Measurements from ENCODE around the gene CYP20A1.
A peak's percentile ranks its signal among the peaks of the same experiment; 100 is the strongest.
"Not testable (repeated sequence)": the region's sequence is repeated elsewhere in the genome, so short reads cannot be mapped to it uniquely, and the experiment has no call there.

CYP20A1 gene

GRCh38 chr2:203238704-203239526, at the start of gene CYP20A1 (continued):
- TF ChIP-seq ZNF223 (tag by site-specific recombination; IDR thresholded peaks at IDR 0.05) (0 out of 2 replicates have a peak, but pooled peaks have one; percentile 5), ZNF335 (tag by site-specific recombination; conservative IDR thresholded peaks at IDR 0.05) (peak; percentile 93), PRDM1 (tag by site-specific recombination; IDR thresholded peaks at IDR 0.05) (no peak), ZNF266 (tag by site-specific recombination; IDR thresholded peaks at IDR 0.05; ENCODE audit: low read depth) (no peak), ZNF514 (tag by site-specific recombination; IDR thresholded peaks at IDR 0.05) (no peak), ZNF529 (tag by site-specific recombination; IDR thresholded peaks at IDR 0.05; ENCODE audit: insufficient replicate concordance) (no peak), SP3 (tag by site-specific recombination; IDR thresholded peaks at IDR 0.05) (peak; percentile 88), PRDM6 (tag by site-specific recombination; IDR thresholded peaks at IDR 0.05) (no peak), ZNF544 (tag by site-specific recombination; IDR thresholded peaks at IDR 0.05) (no peak), ZSCAN16 (tag by site-specific recombination; IDR thresholded peaks at IDR 0.05) (no peak), KLF9 (tag by site-specific recombination; IDR thresholded peaks at IDR 0.05; ENCODE audit: low read depth) (peak; percentile 97), ZBTB8A (tag by site-specific recombination; IDR thresholded peaks at IDR 0.05) (peak; percentile 99), ZNF621 (tag by site-specific recombination; IDR thresholded peaks at IDR 0.05) (no peak), IKZF3 (tag by site-specific recombination; IDR thresholded peaks at IDR 0.05) (no peak), HOXA7 (CRISPR knock-in tag; IDR thresholded peaks at IDR 0.05; ENCODE audit: borderline replicate concordance) (no peak), ZBTB26 (tag by site-specific recombination; optimal IDR thresholded peaks at IDR 0.05) (peak; percentile 86), ZNF157 (tag by site-specific recombination; IDR thresholded peaks at IDR 0.05) (no peak), SALL2 (tag by site-specific recombination; IDR thresholded peaks at IDR 0.05; ENCODE audit: borderline replicate concordance) (no peak), ZNF776 (tag by site-specific recombination; IDR thresholded peaks at IDR 0.05; ENCODE audit: borderline replicate concordance) (no peak), ZBTB1 (tag by site-specific recombination; IDR thresholded peaks at IDR 0.05) (0 out of 2 replicates have a peak, but pooled peaks have one; percentile 47), ZNF138 (tag by site-specific recombination; IDR thresholded peaks at IDR 0.05; ENCODE audit: borderline replicate concordance) (no peak), GLI2 (tag by site-specific recombination; IDR thresholded peaks at IDR 0.05; ENCODE audit: borderline replicate concordance, low read depth) (no peak), ZNF19 (tag by site-specific recombination; IDR thresholded peaks at IDR 0.05; ENCODE audit: low read depth) (no peak)
- TF ChIP-seq, protein P1, sequence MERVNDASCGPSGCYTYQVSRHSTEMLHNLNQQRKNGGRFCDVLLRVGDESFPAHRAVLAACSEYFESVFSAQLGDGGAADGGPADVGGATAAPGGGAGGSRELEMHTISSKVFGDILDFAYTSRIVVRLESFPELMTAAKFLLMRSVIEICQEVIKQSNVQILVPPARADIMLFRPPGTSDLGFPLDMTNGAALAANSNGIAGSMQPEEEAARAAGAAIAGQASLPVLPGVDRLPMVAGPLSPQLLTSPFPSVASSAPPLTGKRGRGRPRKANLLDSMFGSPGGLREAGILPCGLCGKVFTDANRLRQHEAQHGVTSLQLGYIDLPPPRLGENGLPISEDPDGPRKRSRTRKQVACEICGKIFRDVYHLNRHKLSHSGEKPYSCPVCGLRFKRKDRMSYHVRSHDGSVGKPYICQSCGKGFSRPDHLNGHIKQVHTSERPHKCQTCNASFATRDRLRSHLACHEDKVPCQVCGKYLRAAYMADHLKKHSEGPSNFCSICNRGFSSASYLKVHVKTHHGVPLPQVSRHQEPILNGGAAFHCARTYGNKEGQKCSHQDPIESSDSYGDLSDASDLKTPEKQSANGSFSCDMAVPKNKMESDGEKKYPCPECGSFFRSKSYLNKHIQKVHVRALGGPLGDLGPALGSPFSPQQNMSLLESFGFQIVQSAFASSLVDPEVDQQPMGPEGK (tag by site-specific recombination; IDR thresholded peaks at IDR 0.05): peak; percentile 98
- TF ChIP-seq, protein P2, sequence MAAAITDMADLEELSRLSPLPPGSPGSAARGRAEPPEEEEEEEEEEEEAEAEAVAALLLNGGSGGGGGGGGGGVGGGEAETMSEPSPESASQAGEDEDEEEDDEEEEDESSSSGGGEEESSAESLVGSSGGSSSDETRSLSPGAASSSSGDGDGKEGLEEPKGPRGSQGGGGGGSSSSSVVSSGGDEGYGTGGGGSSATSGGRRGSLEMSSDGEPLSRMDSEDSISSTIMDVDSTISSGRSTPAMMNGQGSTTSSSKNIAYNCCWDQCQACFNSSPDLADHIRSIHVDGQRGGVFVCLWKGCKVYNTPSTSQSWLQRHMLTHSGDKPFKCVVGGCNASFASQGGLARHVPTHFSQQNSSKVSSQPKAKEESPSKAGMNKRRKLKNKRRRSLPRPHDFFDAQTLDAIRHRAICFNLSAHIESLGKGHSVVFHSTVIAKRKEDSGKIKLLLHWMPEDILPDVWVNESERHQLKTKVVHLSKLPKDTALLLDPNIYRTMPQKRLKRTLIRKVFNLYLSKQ (tag by site-specific recombination; IDR thresholded peaks at IDR 0.05; ENCODE audit: borderline replicate concordance): no peak
- TF ChIP-seq, protein P3, sequence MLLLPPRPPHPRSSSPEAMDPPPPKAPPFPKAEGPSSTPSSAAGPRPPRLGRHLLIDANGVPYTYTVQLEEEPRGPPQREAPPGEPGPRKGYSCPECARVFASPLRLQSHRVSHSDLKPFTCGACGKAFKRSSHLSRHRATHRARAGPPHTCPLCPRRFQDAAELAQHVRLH (tag by site-specific recombination; IDR thresholded peaks at IDR 0.05): no peak
- TF ChIP-seq, protein P4, sequence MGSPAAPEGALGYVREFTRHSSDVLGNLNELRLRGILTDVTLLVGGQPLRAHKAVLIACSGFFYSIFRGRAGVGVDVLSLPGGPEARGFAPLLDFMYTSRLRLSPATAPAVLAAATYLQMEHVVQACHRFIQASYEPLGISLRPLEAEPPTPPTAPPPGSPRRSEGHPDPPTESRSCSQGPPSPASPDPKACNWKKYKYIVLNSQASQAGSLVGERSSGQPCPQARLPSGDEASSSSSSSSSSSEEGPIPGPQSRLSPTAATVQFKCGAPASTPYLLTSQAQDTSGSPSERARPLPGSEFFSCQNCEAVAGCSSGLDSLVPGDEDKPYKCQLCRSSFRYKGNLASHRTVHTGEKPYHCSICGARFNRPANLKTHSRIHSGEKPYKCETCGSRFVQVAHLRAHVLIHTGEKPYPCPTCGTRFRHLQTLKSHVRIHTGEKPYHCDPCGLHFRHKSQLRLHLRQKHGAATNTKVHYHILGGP (tag by site-specific recombination; IDR thresholded peaks at IDR 0.05): no peak

GRCh38 chr2:203190547-203190946, 48.3 kb upstream of the CYP20A1 start:
- POLR2A ChIA-PET; H3K4me1 ChIP-seq (ENCODE audit: control insufficient read depth, insufficient read depth, low read length); H3K9me3 ChIP-seq (ENCODE audit: control insufficient read depth, insufficient read depth, low read depth, low read length); H3K4me3 ChIP-seq (ENCODE audit: low read depth, low read length); CTCF ChIA-PET; H3K27ac ChIP-seq (ENCODE audit: extremely low read depth, low read depth, low read length): not testable (repeated sequence)
- peaks cover 8 to 29% of the 10 kb centered on the region in 2 experiments for H3K36me3 ChIP-seq (ENCODE audit: control insufficient read depth in 2 of 2, insufficient read depth in 1 of 2, low read length in 2 of 2)

All from HEK293 (cell line).